GM23338 (cell line): ENCODE data around the gene MND1. TPM values are rescaled to one million over a fixed set of nuclear protein-coding genes. Genes with fewer than 3 reads are reported as not detected.

Experiments
- ATAC-seq: fragments of 200-7000 bp; cut with Tn5 transposase; 3 replicates; pipeline ENCODE4 v1.9.1; 2020
- DNase-seq: peaks from one replicate; pipeline ENCODE4 v3.0.0-alpha.2; 2015; ENCODE audit warnings: low spot score
- H2AFZ ChIP-seq: fragments of 200-600 bp; sonication (generic); 2 replicates; pipeline ENCODE4 v1.8.0; 2016; ENCODE audit warnings: antibody characterized with exemption, mild to moderate bottlenecking, moderate library complexity
- H3F3A ChIP-seq: fragments of 200-600 bp; sonication (generic); replicated peaks from 2 replicates; pipeline ENCODE4 v1.8.0; 2017; ENCODE audit warnings: antibody characterized with exemption, mixed run types, low read depth
- H3K27ac ChIP-seq: fragments of 200-600 bp; sonication (generic); 2 replicates; pipeline ENCODE4 v1.6.1; 2016; ENCODE audit warnings: low read depth
- H3K27me3 ChIP-seq: fragments of 200-600 bp; sonication (generic); 2 replicates; pipeline ENCODE4 v1.8.0; 2016; ENCODE audit warnings: mild to moderate bottlenecking, mixed run types, moderate library complexity; ENCODE audit not compliant: insufficient read depth
- H3K36me3 ChIP-seq: fragments of 200-600 bp; sonication (generic); 2 replicates; pipeline ENCODE4 v1.8.0; 2016; ENCODE audit warnings: mild to moderate bottlenecking; ENCODE audit not compliant: insufficient read depth
- H3K4me1 ChIP-seq: fragments of 200-600 bp; sonication (generic); 2 replicates; pipeline ENCODE4 v1.8.0; 2016; ENCODE audit warnings: mild to moderate bottlenecking, moderate library complexity; ENCODE audit not compliant: insufficient read depth
- H3K4me2 ChIP-seq: fragments of 200-600 bp; sonication (generic); 2 replicates; pipeline ENCODE4 v1.7.1; 2017; ENCODE audit warnings: mixed run types
- H3K4me3 ChIP-seq: fragments of 200-600 bp; sonication (generic); 2 replicates; pipeline ENCODE4 v1.6.1; 2016; ENCODE audit warnings: mixed run types
- H3K79me2 ChIP-seq: fragments of 200-600 bp; sonication (generic); replicated peaks from 2 replicates; pipeline ENCODE4 v1.8.0; 2017; ENCODE audit warnings: mild to moderate bottlenecking; ENCODE audit not compliant: insufficient read depth
- H3K9me2 ChIP-seq: fragments of 200-600 bp; sonication (generic); 2 replicates; pipeline ENCODE4 v1.8.0; 2017; ENCODE audit not compliant: insufficient read depth
- H4K20me1 ChIP-seq: fragments of 200-600 bp; sonication (generic); replicated peaks from 2 replicates; pipeline ENCODE4 v1.8.0; 2017; ENCODE audit warnings: mild to moderate bottlenecking; ENCODE audit not compliant: insufficient read depth
- H3K27ac Mint-ChIP-seq: 2 replicates; pipeline ENCODE4 v1.8.0; 2020; ENCODE audit warnings: inconsistent platforms, mild to moderate bottlenecking, moderate library complexity, mixed read lengths
- H3K27me3 Mint-ChIP-seq: 3 replicates; pipeline ENCODE4 v1.8.0; 2022; ENCODE audit warnings: low read depth, mild to moderate bottlenecking, moderate library complexity, mixed read lengths, inconsistent platforms; ENCODE audit not compliant: insufficient read depth, poor library complexity
- H3K36me3 Mint-ChIP-seq: 3 replicates; pipeline ENCODE4 v1.8.0; 2021; ENCODE audit warnings: low read depth, mild to moderate bottlenecking, inconsistent platforms, moderate library complexity, mixed read lengths
- H3K4me1 Mint-ChIP-seq: 3 replicates; pipeline ENCODE4 v1.8.0; 2020; ENCODE audit warnings: mild to moderate bottlenecking, inconsistent platforms, mixed read lengths
- H3K4me3 Mint-ChIP-seq: 3 replicates; pipeline ENCODE4 v1.8.0; 2021; ENCODE audit warnings: moderate library complexity, mild to moderate bottlenecking, inconsistent platforms, mixed read lengths
- H3K9me3 Mint-ChIP-seq: 3 replicates; pipeline ENCODE4 v1.8.0; 2020; ENCODE audit warnings: moderate library complexity, mild to moderate bottlenecking, inconsistent platforms, mixed read lengths
- CREB1 ChIP-seq: fragments of 250-450 bp; sonication (Bioruptor Pico); IDR thresholded peaks from 2 replicates; pipeline ENCODE4 v1.5.0; 2020; ENCODE audit warnings: low read depth, mild to moderate bottlenecking, moderate library complexity
- ETS1 ChIP-seq: IDR thresholded peaks from 2 replicates; pipeline ENCODE4 v1.6.1; 2016; ENCODE audit warnings: antibody characterized with exemption
- EZH2 ChIP-seq: fragments of 200-600 bp; sonication (generic); IDR thresholded peaks from one replicate; pipeline ENCODE4 v1.8.0; 2017; ENCODE audit warnings: antibody characterized with exemption, mild to moderate bottlenecking, low read depth; ENCODE audit not compliant: unreplicated experiment
- EZH2phosphoT487 ChIP-seq: fragments of 200-600 bp; sonication (generic); IDR thresholded peaks from one replicate; pipeline ENCODE4 v1.8.1; 2018; ENCODE audit warnings: antibody characterized with exemption; ENCODE audit not compliant: unreplicated experiment
- JUNB ChIP-seq: IDR thresholded peaks from one replicate; pipeline ENCODE4 v1.6.1; 2016; ENCODE audit warnings: antibody characterized with exemption; ENCODE audit not compliant: unreplicated experiment
- NANOG ChIP-seq: IDR thresholded peaks from 2 replicates; pipeline ENCODE4 v1.6.1; 2016; ENCODE audit warnings: antibody characterized with exemption, borderline replicate concordance
- POLR2AphosphoS5 ChIP-seq: IDR thresholded peaks from 2 replicates; pipeline ENCODE4 v1.6.1; 2016; ENCODE audit warnings: antibody characterized with exemption, low read depth
- STAT1 ChIP-seq: IDR thresholded peaks from one replicate; pipeline ENCODE4 v1.6.1; 2016; ENCODE audit warnings: antibody characterized with exemption; ENCODE audit not compliant: unreplicated experiment
- ZNF114 ChIP-seq: fragments of 250-450 bp; sonication (Bioruptor Pico); IDR thresholded peaks from 2 replicates; pipeline ENCODE4 v1.5.0; 2020; ENCODE audit warnings: mild to moderate bottlenecking, moderate library complexity
- ZNF331 ChIP-seq: fragments of 250-450 bp; sonication (Bioruptor Pico); IDR thresholded peaks from 2 replicates; pipeline ENCODE4 v1.5.0; 2020; ENCODE audit warnings: low read depth, mild to moderate bottlenecking, moderate library complexity
- polyA plus RNA-seq: library from polyadenylated mRNA; unstranded; fragments of >200 nt; fragmentation: Nextera tagmentation; extraction: Ambion mirVana; gene quantifications from 2 replicates; pipeline ENCODE4 v1.2.1, GENCODE V29; 2016
- total RNA-seq: library from RNA; depleted of rRNA; stranded (reverse); fragments of >200 nt; shearing (Covaris generic); gene quantifications from 2 replicates; pipeline ENCODE4 v1.2.3, GENCODE V29; 2014
- TF ChIP-seq, protein P1 (sequence below): fragments of 250-450 bp; sonication (Bioruptor Pico); IDR thresholded peaks from 2 replicates; pipeline ENCODE4 v1.5.0; 2020; ENCODE audit warnings: mild to moderate bottlenecking, moderate library complexity
- TF ChIP-seq, protein P2 (sequence below): IDR thresholded peaks from one replicate; pipeline ENCODE4 v1.6.1; 2018; ENCODE audit warnings: antibody characterized with exemption; ENCODE audit not compliant: unreplicated experiment

Gene MND1
- total and polyA plus RNA-seq, 2 experiments from 2014 or later: 22.5 to 63.5 TPM

GRCh38 chr4:153335665-153336064 is 8.8 kb upstream of the MND1 start:
- H3K27me3 ChIP-seq: no peaks in the 10 kb centered on the region
- H3K4me2 ChIP-seq: peak overlapping the region; percentile 7; the same call in 1 of the 2 replicates
- TF ChIP-seq STAT1 (no peak), ZNF114 (CRISPR knock-in tag) (no peak), CREB1 (CRISPR knock-in tag) (no peak), EZH2phosphoT487 (no peak), ZNF331 (CRISPR knock-in tag) (no peak), POLR2AphosphoS5 (no peak), EZH2 (no peak), ETS1 (no peak), NANOG (no peak), JUNB (no peak)
- TF ChIP-seq, protein P1, sequence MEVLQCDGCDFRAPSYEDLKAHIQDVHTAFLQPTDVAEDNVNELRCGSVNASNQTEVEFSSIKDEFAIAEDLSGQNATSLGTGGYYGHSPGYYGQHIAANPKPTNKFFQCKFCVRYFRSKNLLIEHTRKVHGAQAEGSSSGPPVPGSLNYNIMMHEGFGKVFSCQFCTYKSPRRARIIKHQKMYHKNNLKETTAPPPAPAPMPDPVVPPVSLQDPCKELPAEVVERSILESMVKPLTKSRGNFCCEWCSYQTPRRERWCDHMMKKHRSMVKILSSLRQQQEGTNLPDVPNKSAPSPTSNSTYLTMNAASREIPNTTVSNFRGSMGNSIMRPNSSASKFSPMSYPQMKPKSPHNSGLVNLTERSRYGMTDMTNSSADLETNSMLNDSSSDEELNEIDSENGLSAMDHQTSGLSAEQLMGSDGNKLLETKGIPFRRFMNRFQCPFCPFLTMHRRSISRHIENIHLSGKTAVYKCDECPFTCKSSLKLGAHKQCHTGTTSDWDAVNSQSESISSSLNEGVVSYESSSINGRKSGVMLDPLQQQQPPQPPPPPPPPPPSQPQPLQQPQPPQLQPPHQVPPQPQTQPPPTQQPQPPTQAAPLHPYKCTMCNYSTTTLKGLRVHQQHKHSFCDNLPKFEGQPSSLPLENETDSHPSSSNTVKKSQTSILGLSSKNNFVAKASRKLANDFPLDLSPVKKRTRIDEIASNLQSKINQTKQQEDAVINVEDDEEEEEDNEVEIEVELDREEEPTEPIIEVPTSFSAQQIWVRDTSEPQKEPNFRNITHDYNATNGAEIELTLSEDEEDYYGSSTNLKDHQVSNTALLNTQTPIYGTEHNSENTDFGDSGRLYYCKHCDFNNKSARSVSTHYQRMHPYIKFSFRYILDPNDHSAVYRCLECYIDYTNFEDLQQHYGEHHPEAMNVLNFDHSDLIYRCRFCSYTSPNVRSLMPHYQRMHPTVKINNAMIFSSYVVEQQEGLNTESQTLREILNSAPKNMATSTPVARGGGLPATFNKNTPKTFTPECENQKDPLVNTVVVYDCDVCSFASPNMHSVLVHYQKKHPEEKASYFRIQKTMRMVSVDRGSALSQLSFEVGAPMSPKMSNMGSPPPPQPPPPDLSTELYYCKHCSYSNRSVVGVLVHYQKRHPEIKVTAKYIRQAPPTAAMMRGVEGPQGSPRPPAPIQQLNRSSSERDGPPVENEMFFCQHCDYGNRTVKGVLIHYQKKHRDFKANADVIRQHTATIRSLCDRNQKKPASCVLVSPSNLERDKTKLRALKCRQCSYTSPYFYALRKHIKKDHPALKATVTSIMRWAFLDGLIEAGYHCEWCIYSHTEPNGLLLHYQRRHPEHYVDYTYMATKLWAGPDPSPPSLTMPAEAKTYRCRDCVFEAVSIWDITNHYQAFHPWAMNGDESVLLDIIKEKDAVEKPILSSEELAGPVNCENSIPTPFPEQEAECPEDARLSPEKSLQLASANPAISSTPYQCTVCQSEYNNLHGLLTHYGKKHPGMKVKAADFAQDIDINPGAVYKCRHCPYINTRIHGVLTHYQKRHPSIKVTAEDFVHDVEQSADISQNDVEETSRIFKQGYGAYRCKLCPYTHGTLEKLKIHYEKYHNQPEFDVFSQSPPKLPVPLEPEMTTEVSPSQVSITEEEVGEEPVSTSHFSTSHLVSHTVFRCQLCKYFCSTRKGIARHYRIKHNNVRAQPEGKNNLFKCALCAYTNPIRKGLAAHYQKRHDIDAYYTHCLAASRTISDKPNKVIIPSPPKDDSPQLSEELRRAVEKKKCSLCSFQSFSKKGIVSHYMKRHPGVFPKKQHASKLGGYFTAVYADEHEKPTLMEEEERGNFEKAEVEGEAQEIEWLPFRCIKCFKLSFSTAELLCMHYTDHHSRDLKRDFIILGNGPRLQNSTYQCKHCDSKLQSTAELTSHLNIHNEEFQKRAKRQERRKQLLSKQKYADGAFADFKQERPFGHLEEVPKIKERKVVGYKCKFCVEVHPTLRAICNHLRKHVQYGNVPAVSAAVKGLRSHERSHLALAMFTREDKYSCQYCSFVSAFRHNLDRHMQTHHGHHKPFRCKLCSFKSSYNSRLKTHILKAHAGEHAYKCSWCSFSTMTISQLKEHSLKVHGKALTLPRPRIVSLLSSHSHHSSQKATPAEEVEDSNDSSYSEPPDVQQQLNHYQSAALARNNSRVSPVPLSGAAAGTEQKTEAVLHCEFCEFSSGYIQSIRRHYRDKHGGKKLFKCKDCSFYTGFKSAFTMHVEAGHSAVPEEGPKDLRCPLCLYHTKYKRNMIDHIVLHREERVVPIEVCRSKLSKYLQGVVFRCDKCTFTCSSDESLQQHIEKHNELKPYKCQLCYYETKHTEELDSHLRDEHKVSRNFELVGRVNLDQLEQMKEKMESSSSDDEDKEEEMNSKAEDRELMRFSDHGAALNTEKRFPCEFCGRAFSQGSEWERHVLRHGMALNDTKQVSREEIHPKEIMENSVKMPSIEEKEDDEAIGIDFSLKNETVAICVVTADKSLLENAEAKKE (CRISPR knock-in tag): no peak
- TF ChIP-seq, protein P2, sequence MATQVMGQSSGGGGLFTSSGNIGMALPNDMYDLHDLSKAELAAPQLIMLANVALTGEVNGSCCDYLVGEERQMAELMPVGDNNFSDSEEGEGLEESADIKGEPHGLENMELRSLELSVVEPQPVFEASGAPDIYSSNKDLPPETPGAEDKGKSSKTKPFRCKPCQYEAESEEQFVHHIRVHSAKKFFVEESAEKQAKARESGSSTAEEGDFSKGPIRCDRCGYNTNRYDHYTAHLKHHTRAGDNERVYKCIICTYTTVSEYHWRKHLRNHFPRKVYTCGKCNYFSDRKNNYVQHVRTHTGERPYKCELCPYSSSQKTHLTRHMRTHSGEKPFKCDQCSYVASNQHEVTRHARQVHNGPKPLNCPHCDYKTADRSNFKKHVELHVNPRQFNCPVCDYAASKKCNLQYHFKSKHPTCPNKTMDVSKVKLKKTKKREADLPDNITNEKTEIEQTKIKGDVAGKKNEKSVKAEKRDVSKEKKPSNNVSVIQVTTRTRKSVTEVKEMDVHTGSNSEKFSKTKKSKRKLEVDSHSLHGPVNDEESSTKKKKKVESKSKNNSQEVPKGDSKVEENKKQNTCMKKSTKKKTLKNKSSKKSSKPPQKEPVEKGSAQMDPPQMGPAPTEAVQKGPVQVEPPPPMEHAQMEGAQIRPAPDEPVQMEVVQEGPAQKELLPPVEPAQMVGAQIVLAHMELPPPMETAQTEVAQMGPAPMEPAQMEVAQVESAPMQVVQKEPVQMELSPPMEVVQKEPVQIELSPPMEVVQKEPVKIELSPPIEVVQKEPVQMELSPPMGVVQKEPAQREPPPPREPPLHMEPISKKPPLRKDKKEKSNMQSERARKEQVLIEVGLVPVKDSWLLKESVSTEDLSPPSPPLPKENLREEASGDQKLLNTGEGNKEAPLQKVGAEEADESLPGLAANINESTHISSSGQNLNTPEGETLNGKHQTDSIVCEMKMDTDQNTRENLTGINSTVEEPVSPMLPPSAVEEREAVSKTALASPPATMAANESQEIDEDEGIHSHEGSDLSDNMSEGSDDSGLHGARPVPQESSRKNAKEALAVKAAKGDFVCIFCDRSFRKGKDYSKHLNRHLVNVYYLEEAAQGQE: no peak
- Mint-ChIP-seq H3K4me3 (no peak overlapping the region), H3K4me1 (peaks cover 19% of the 10 kb centered on the region), H3K36me3 (no peaks in the 10 kb centered on the region; the same call in 2 of the 3 replicates), H3K27me3 (peaks cover 2% of the 10 kb centered on the region), H3K9me3 (no peaks in the 10 kb centered on the region), H3K27ac (no peak overlapping the region)
- no peaks in the 10 kb centered on the region; the same call in 1 of the 2 replicates for H3K36me3 ChIP-seq
- no peaks in the 10 kb centered on the region for H4K20me1 ChIP-seq
- no peak overlapping the region for H3K27ac ChIP-seq
- H3F3A ChIP-seq: no peaks in the 10 kb centered on the region
- H3K9me2 ChIP-seq: no peaks in the 10 kb centered on the region
- no peak for ATAC-seq
- no peak overlapping the region for H2AFZ ChIP-seq
- no peak overlapping the region for H3K4me3 ChIP-seq
- peaks cover 21% of the 10 kb centered on the region for H3K4me1 ChIP-seq
- no peaks in the 10 kb centered on the region for H3K79me2 ChIP-seq
- DNase-seq: no peak
